ENCODE results near the gene CUL2.

GRCh38 chr10:35083242-35083641 is 6.9 kb downstream of the CUL2 start:
- TF ChIP-seq CTCF (IDR thresholded peaks at IDR 0.05 in 2 of 3, conservative IDR thresholded peaks at IDR 0.05 in 1 of 3; ENCODE audit: borderline replicate concordance in 1 of 3, insufficient read depth in 1 of 3, low read depth in 2 of 3, low read length in 2 of 3) (no peak), POLR2A (IDR thresholded peaks at IDR 0.05; ENCODE audit: borderline replicate concordance, extremely low read depth, insufficient read depth, insufficient read length) (no peak), REST (IDR thresholded peaks at IDR 0.05; ENCODE audit: low read depth) (no peak)

All from HCT116 (cell line).